PC-9 (cell line): Measurements from ENCODE around the gene BEX5. TPM values are rescaled to one million over a fixed set of nuclear protein-coding genes. Genes with fewer than 3 reads are reported as not detected.
"Not testable (repeated sequence)": the region's sequence is repeated elsewhere in the genome, so short reads cannot be mapped to it uniquely, and the experiment has no call there.

Experiments used
- BruUV-seq: library from RNA; stranded (reverse); fragments of 400-500 nt; replicated peaks from 2 replicates; lab custom pipeline; 2021; lab: Mats Ljungman, UMichigan
- CTCF ChIA-PET: fragments of 300-600 bp; sonication (Branson Sonifier 250); formaldehyde crosslinking; loops from one replicate; lab custom pipeline; 2022; ENCODE audit warnings: antibody characterized with exemption; lab: Charles Lee
- POLR2A ChIA-PET: fragments of 300-600 bp; sonication (Branson Sonifier 250); formaldehyde crosslinking; loops from one replicate; lab custom pipeline; 2022; ENCODE audit warnings: antibody characterized with exemption; ENCODE audit not compliant: unreplicated experiment; lab: Charles Lee
- DNase-seq, 2 experiments: peaks; one replicate each; pipeline versions ENCODE4 v3.0.0 to v3.0.0-alpha.2; 2015 to 2022; ENCODE audit warnings: mixed read lengths in 1 of 2
- H2AFZ ChIP-seq: fragments of 200-600 bp; sonication (generic); 2 replicates; pipeline ENCODE4 v1.8.1; 2017; ENCODE audit warnings: antibody characterized with exemption
- H3F3A ChIP-seq: fragments of 200-600 bp; sonication (generic); 2 replicates; pipeline ENCODE4 v1.8.1; 2017; ENCODE audit warnings: antibody characterized with exemption, mild to moderate bottlenecking, low read depth; ENCODE audit not compliant: insufficient read depth
- H3K27ac ChIP-seq: fragments of 200-600 bp; sonication (generic); 2 replicates; pipeline ENCODE4 v1.6.1; 2016; ENCODE audit warnings: mixed run types
- H3K27me3 ChIP-seq: fragments of 200-600 bp; sonication (generic); 2 replicates; pipeline ENCODE4 v1.6.1; 2016; ENCODE audit warnings: low read depth, mixed run types; ENCODE audit not compliant: insufficient read depth
- H3K36me3 ChIP-seq: fragments of 200-600 bp; sonication (generic); 2 replicates; pipeline ENCODE4 v1.6.1; 2016; ENCODE audit warnings: low read depth, mixed run types
- H3K4me1 ChIP-seq: fragments of 200-600 bp; sonication (generic); replicated peaks from 2 replicates; pipeline ENCODE4 v1.6.1; 2016; ENCODE audit warnings: mixed run types; ENCODE audit not compliant: insufficient read depth
- H3K4me2 ChIP-seq: fragments of 200-600 bp; sonication (generic); 2 replicates; pipeline ENCODE4 v1.6.1; 2017; ENCODE audit warnings: mixed run types
- H3K4me3 ChIP-seq: fragments of 200-600 bp; sonication (generic); 2 replicates; pipeline ENCODE4 v1.6.1; 2016; ENCODE audit warnings: mixed run types
- H3K79me2 ChIP-seq: fragments of 200-600 bp; sonication (generic); 2 replicates; pipeline ENCODE4 v1.6.1; 2017; ENCODE audit warnings: low read depth, mixed run types
- H3K9me2 ChIP-seq: fragments of 200-600 bp; sonication (generic); 2 replicates; pipeline ENCODE4 v1.8.1; 2017; ENCODE audit warnings: mild to moderate bottlenecking; ENCODE audit not compliant: insufficient read depth
- H3K9me3 ChIP-seq: fragments of 200-600 bp; sonication (generic); 2 replicates; pipeline ENCODE4 v1.8.1; 2016; ENCODE audit warnings: low read depth; ENCODE audit not compliant: insufficient read depth
- H4K20me1 ChIP-seq: fragments of 200-600 bp; sonication (generic); 2 replicates; pipeline ENCODE4 v1.8.1; 2017; ENCODE audit not compliant: insufficient read depth
- EZH2 ChIP-seq: fragments of 200-600 bp; sonication (generic); IDR thresholded peaks from 2 replicates; pipeline ENCODE4 v1.8.0; 2017; ENCODE audit warnings: antibody characterized with exemption, low read depth
- intact Hi-C: fragments of 100-400 bp; cut with micrococcal nuclease; formaldehyde crosslinking; loops from one replicate; pipeline ENCODE4 v1.10.0; 2022; ENCODE audit not compliant: unreplicated experiment
- total RNA-seq: library from RNA; stranded (reverse); gene quantifications from 2 replicates; pipeline ENCODE4 v1.2.3, GENCODE V29; 2021
- TF ChIP-seq, protein P1 (sequence below): fragments of 200-600 bp; sonication (generic); conservative IDR thresholded peaks from 2 replicates; pipeline ENCODE4 v1.6.1; 2017; ENCODE audit warnings: mixed run types, antibody characterized with exemption, mild to moderate bottlenecking, moderate library complexity

The BEX5 gene
- total RNA-seq, 1 experiment from 2014 or later: not detected

DNA sequence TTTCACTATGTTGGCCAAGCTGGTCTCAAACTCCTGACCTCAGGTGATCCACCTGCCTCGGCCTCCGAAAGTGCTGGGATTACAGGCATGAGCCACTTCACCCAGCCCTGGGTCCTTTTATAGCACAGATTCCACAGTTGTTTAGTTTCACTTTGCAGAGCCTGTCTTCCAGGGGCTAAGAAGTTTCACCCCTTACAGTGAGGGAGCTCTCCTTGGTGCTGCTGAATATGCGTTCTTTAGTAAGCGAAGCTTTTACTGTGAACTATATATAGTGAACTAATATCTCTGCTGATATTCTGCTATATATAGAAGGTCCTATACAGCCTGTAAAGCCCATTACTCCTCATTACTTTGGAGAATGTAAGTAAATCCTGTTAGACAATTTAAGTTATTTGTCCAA is 17.7 kb downstream of the BEX5 start:
- Histone ChIP-seq H3K9me3 (no peaks in the 10 kb centered on the region), H3K4me2 (no peak overlapping the region), H3K4me3 (no peak overlapping the region), H3K4me1 (no peaks in the 10 kb centered on the region), H3K27ac (no peak overlapping the region), H4K20me1 (no peaks in the 10 kb centered on the region), H3K9me2 (no peaks in the 10 kb centered on the region), H2AFZ (no peak overlapping the region), H3K79me2 (no peaks in the 10 kb centered on the region), H3F3A (no peaks in the 10 kb centered on the region), H3K36me3 (no peaks in the 10 kb centered on the region), H3K27me3 (no peaks in the 10 kb centered on the region)
- intact Hi-C loops: no loop called here
- ChIA-PET CTCF (no interaction called here), POLR2A (no interaction called here)
- DNase-seq: no peak
- TF ChIP-seq, protein P1, sequence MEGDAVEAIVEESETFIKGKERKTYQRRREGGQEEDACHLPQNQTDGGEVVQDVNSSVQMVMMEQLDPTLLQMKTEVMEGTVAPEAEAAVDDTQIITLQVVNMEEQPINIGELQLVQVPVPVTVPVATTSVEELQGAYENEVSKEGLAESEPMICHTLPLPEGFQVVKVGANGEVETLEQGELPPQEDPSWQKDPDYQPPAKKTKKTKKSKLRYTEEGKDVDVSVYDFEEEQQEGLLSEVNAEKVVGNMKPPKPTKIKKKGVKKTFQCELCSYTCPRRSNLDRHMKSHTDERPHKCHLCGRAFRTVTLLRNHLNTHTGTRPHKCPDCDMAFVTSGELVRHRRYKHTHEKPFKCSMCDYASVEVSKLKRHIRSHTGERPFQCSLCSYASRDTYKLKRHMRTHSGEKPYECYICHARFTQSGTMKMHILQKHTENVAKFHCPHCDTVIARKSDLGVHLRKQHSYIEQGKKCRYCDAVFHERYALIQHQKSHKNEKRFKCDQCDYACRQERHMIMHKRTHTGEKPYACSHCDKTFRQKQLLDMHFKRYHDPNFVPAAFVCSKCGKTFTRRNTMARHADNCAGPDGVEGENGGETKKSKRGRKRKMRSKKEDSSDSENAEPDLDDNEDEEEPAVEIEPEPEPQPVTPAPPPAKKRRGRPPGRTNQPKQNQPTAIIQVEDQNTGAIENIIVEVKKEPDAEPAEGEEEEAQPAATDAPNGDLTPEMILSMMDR: no peak
- TF ChIP-seq EZH2: no peak
- no TSS peak for BruUV-seq

DNA sequence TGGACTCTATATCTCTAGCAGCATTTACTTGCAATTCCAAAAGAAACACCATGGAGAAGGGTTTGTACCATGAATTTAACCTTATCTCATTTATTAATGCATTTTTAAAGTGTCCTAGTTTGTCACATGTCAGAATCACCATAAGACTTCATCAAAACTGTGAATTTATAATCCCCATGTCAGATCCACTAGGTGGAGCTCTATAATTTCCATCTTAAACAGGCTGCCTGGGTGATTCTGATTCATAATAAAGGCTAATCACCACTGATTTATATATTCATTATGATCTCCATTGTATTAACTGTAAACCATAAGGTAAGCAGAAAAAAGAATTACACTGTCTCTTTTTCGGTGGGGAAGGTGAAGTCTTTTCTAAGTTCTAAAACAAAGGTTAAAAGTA is 26.3 kb downstream of the BEX5 start:
- TF ChIP-seq EZH2: no peak
- TF ChIP-seq, protein P1: peak; percentile 39
- H3K4me1 ChIP-seq: no peaks in the 10 kb centered on the region
- no peaks in the 10 kb centered on the region for H3K79me2 ChIP-seq
- no peak overlapping the region for H3K4me3 ChIP-seq
- H3K9me2 ChIP-seq: no peaks in the 10 kb centered on the region
- BruUV-seq: no TSS peak
- no peak overlapping the region for H3K27ac ChIP-seq
- no peaks in the 10 kb centered on the region for H3F3A ChIP-seq
- H4K20me1 ChIP-seq: no peaks in the 10 kb centered on the region
- H3K27me3 ChIP-seq: no peaks in the 10 kb centered on the region
- H3K9me3 ChIP-seq: no peaks in the 10 kb centered on the region
- CTCF ChIA-PET: no interaction called here
- no peak for DNase-seq
- intact Hi-C loops: loop anchor here (5.0 kb wide), 1 partner anchor 733 kb away; no protein-coding TSS in a partner anchor
- no peaks in the 10 kb centered on the region for H3K36me3 ChIP-seq
- H2AFZ ChIP-seq: no peak overlapping the region
- POLR2A ChIA-PET: no interaction called here
- H3K4me2 ChIP-seq: no peak overlapping the region

DNA sequence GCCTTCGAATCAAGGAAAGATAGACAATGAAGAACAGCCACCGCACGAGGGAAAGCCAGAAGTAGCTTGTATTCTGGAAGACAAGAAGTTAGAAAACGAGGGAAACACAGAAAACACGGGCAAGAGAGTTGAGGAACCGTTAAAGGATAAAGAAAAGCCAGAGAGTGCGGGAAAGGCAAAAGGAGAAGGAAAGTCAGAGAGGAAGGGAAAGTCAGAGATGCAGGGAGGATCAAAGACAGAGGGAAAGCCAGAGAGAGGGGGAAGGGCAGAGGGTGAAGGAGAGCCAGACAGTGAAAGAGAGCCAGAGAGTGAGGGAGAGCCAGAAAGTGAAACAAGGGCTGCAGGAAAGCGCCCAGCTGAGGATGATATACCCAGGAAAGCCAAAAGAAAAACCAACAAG is 28.9 kb downstream of the BEX5 start:
- intact Hi-C loops: loop anchor here (5.0 kb wide), 1 partner anchor 735 kb away; no protein-coding TSS in a partner anchor
- H2AFZ ChIP-seq: no peak overlapping the region
- H3K4me2 ChIP-seq: no peak overlapping the region
- H3K27me3 ChIP-seq: no peaks in the 10 kb centered on the region
- H4K20me1 ChIP-seq: no peaks in the 10 kb centered on the region
- no peak overlapping the region for H3K27ac ChIP-seq
- no peaks in the 10 kb centered on the region for H3K9me2 ChIP-seq
- CTCF ChIA-PET: no interaction called here
- H3K4me3 ChIP-seq: no peak overlapping the region
- H3K4me1 ChIP-seq: no peaks in the 10 kb centered on the region
- BruUV-seq: no TSS peak
- no peaks in the 10 kb centered on the region for H3K36me3 ChIP-seq
- POLR2A ChIA-PET: no interaction called here
- no peak for DNase-seq
- no peaks in the 10 kb centered on the region for H3K9me3 ChIP-seq
- no peaks in the 10 kb centered on the region for H3F3A ChIP-seq
- no peak for TF ChIP-seq EZH2
- no peaks in the 10 kb centered on the region for H3K79me2 ChIP-seq

DNA sequence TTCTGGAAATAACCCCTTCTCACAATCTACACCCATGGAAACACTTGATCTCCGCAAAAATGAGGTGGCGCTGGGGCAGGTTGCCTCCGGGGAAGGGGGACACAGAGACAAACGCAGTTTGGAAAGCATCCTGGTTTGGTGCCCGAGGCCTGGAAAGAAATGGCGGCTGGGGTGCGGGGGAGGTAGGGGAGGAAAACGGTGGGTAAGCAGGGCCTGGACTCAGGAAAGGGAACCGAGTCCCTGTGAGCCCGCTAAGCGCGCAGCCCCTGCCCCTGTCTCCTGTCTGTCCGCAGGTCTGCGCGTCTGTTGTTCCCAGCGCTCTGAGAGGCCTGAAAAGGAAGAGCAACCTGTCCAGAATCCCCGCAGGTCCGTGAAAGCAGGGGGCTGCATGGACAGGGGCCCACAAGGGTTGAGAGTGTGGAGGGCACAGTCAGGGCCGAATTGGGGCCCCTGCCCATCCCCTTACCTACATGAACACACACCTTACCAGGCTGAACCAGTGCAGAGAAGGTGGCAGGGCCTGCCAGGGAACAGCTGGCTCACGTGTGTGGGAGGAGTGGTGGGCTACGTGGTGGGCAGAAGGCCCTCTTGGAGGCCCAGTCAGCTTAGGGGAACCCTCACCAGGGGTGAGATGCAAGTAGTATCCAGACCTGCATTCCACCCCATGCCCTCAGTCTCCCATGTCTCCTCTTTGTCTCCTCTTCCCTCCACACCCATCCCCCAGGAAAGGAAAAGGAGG is 29.5 kb downstream of the BEX5 start:
- POLR2A ChIA-PET, H3K9me3 ChIP-seq, H3K36me3 ChIP-seq, H3K27ac ChIP-seq, CTCF ChIA-PET, H3K27me3 ChIP-seq, H3K9me2 ChIP-seq, BruUV-seq, DNase-seq, H3K4me1 ChIP-seq, H3F3A ChIP-seq, H4K20me1 ChIP-seq, H2AFZ ChIP-seq, H3K4me3 ChIP-seq, H3K4me2 ChIP-seq, H3K79me2 ChIP-seq: not testable (repeated sequence)
- intact Hi-C loops: loop anchor here (5.0 kb wide), 1 partner anchor 736 kb away; no protein-coding TSS in a partner anchor

DNA sequence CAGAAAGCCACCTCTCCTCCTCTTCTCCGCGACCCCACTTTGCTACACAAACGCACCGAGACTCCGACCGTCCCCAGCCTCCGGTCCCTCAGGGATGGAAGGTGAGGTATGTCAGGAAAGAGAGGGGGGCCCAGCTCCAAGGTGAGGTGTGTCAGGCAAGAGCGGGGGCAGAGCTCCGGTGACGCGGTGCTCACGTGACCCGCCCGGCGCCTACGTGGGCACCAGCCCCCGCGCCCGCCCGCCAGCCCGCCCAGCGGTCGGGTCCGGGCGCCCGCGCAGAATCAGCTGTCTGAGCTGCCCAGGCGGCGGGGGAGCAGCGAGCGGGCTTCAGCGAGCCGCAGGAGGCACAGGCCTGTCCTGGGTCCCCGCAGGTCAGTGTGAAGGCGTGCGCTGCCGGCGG is 30.3 kb downstream of the BEX5 start, which contains the start of gene TCEAL2:
Gene TCEAL2 (plus strand): TSS at position 244 of the 400 bp plus-strand sequence. CDS start 1,152 bp downstream, outside the sequence.
- H3K36me3 ChIP-seq, H4K20me1 ChIP-seq, H3K27ac ChIP-seq, H3K4me1 ChIP-seq, H3K9me3 ChIP-seq, H3K79me2 ChIP-seq, CTCF ChIA-PET, H3K4me2 ChIP-seq, H2AFZ ChIP-seq, H3K9me2 ChIP-seq, H3F3A ChIP-seq, H3K4me3 ChIP-seq, POLR2A ChIA-PET, DNase-seq, H3K27me3 ChIP-seq, BruUV-seq: not testable (repeated sequence)
- intact Hi-C loops: loop anchor here (5.0 kb wide), 1 partner anchor 737 kb away; no protein-coding TSS in a partner anchor

DNA sequence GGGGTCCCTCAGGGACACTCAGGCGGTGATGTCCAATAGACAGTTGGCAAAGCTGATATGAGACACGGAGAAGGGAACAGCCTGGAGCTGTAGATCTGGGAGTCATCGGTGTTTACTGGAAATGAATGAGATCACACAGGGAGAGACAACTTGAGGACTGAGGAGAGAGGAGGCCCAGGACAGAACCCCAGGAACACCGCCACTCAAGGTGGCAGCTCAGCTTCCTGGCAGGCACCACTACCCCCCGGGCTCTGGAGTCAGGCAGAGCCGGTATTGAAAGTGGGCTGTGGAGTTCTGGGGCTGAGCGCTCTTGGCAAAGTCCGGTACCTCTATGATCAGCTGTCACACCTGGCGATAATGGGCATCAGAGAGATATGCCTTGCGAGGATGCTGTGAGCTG is 30.8 kb downstream of the BEX5 start:
- H2AFZ ChIP-seq, H4K20me1 ChIP-seq, H3K4me1 ChIP-seq, BruUV-seq, H3K79me2 ChIP-seq, H3K27ac ChIP-seq, H3K9me3 ChIP-seq, H3K36me3 ChIP-seq, H3K4me3 ChIP-seq, CTCF ChIA-PET, H3K27me3 ChIP-seq, POLR2A ChIA-PET, DNase-seq, H3K4me2 ChIP-seq, H3F3A ChIP-seq, H3K9me2 ChIP-seq: not testable (repeated sequence)
- intact Hi-C loops: loop anchor here (5.0 kb wide), 1 partner anchor 737 kb away; no protein-coding TSS in a partner anchor
